HEK293 (cell line): Measurements from ENCODE around the gene SNX20.

Source experiments
- CTCF ChIA-PET: fragments of 350-600 bp; formaldehyde crosslinking; extraction: SDS; loops from one replicate; lab custom pipeline; 2021; ENCODE audit warnings: antibody characterized with exemption; lab: Yijun Ruan, JAX
- POLR2A ChIA-PET: fragments of 300-600 bp; formaldehyde crosslinking; extraction: SDS; loops from one replicate; lab custom pipeline; 2020; ENCODE audit warnings: antibody characterized with exemption, inconsistent platforms; lab: Yijun Ruan, JAX
- H3K27ac ChIP-seq: fragments of 200-500 bp; sonication (Bioruptor generic); 2 replicates; pipeline ENCODE4 v1.5.1; 2014; ENCODE audit warnings: low read depth, low read length, control low read depth, inconsistent platforms; ENCODE audit errors: extremely low read depth
- H3K36me3 ChIP-seq, 2 experiments: fragments of 200-500 bp in 1 of 2; sonication (Bioruptor generic) in 1 of 2; 1 replicate in 1 of 2; 2 replicates in 1 of 2; pipeline ENCODE4 v1.5.1; 2014 to 2017; ENCODE audit warnings: inconsistent platforms in 2 of 2, low read length in 2 of 2; ENCODE audit not compliant: control insufficient read depth in 2 of 2, insufficient read depth in 1 of 2
- H3K4me1 ChIP-seq: fragments of 200-500 bp; sonication (Bioruptor generic); 2 replicates; pipeline ENCODE4 v1.5.1; 2014; ENCODE audit warnings: mild to moderate bottlenecking, low read length, inconsistent platforms; ENCODE audit not compliant: control insufficient read depth, insufficient read depth
- H3K4me3 ChIP-seq: 2 replicates; pipeline ENCODE4 v1.5.1; 2011; ENCODE audit warnings: low read depth, mild to moderate bottlenecking, control low read depth, low read length, moderate library complexity
- H3K9me3 ChIP-seq: fragments of 200-500 bp; sonication (Bioruptor generic); 2 replicates; pipeline ENCODE4 v1.5.1; 2014; ENCODE audit warnings: low read depth, low read length, inconsistent platforms; ENCODE audit not compliant: control insufficient read depth, insufficient read depth
- ELK4 ChIP-seq: IDR thresholded peaks from 2 replicates; pipeline ENCODE4 v1.6.1; 2011; ENCODE audit warnings: mild to moderate bottlenecking, low read depth, low read length, borderline replicate concordance
- KLF10 ChIP-seq: fragments of 450-650 bp; IDR thresholded peaks from 2 replicates; pipeline ENCODE4 v1.5.1; 2018; ENCODE audit warnings: missing biosample characterization, mild to moderate bottlenecking, missing genetic modification characterization
- MZF1 ChIP-seq: fragments of 450-650 bp; formaldehyde crosslinking; IDR thresholded peaks from 2 replicates; pipeline ENCODE4 v1.5.1; 2017; ENCODE audit warnings: missing biosample characterization, missing genetic modification characterization, borderline replicate concordance
- PRDM1 ChIP-seq: fragments of 450-650 bp; formaldehyde crosslinking; IDR thresholded peaks from 2 replicates; pipeline ENCODE4; 2016; ENCODE audit warnings: missing biosample characterization, missing genetic modification characterization
- ZBTB8A ChIP-seq: fragments of 450-650 bp; formaldehyde crosslinking; IDR thresholded peaks from 2 replicates; pipeline ENCODE4 v1.5.1; 2016; ENCODE audit warnings: missing biosample characterization, missing genetic modification characterization
- ZFP3 ChIP-seq: fragments of 450-650 bp; formaldehyde crosslinking; IDR thresholded peaks from 2 replicates; pipeline ENCODE4 v1.5.1; 2016; ENCODE audit warnings: low read depth, missing biosample characterization, missing genetic modification characterization
- ZFP69B ChIP-seq: fragments of 450-650 bp; formaldehyde crosslinking; IDR thresholded peaks from 2 replicates; pipeline ENCODE4 v1.5.1; 2016; ENCODE audit warnings: missing biosample characterization, missing genetic modification characterization
- ZNF26 ChIP-seq: fragments of 450-650 bp; formaldehyde crosslinking; IDR thresholded peaks from 2 replicates; pipeline ENCODE4 v1.5.1; 2016; ENCODE audit warnings: missing biosample characterization, missing genetic modification characterization
- ZNF274 ChIP-seq, 2 experiments: fragments of 200-500 bp in 1 of 2; fragments of 450-650 bp in 1 of 2; sonication (Bioruptor generic) in 1 of 2; formaldehyde crosslinking in 1 of 2; IDR thresholded peaks; 2 replicates each; pipeline versions ENCODE4 v1.5.1 to v1.6.1; 2014 to 2016; ENCODE audit warnings: borderline replicate concordance in 1 of 2, inconsistent platforms in 1 of 2, low read length in 1 of 2, missing biosample characterization in 1 of 2, missing genetic modification characterization in 1 of 2
- ZNF354C ChIP-seq: fragments of 450-650 bp; formaldehyde crosslinking; IDR thresholded peaks from 2 replicates; pipeline ENCODE4 v1.5.1; 2016; ENCODE audit warnings: missing biosample characterization, missing genetic modification characterization, low read depth, borderline replicate concordance
- ZNF416 ChIP-seq: fragments of 450-650 bp; formaldehyde crosslinking; IDR thresholded peaks from 2 replicates; pipeline ENCODE4 v1.5.1; 2016; ENCODE audit warnings: missing biosample characterization, missing genetic modification characterization
- ZNF433 ChIP-seq: fragments of 450-650 bp; formaldehyde crosslinking; IDR thresholded peaks from 2 replicates; pipeline ENCODE4 v1.5.1; 2016; ENCODE audit warnings: missing biosample characterization, missing genetic modification characterization, low read depth
- ZNF623 ChIP-seq: fragments of 450-650 bp; formaldehyde crosslinking; IDR thresholded peaks from 2 replicates; pipeline ENCODE4 v1.5.1; 2016; ENCODE audit warnings: missing biosample characterization, missing genetic modification characterization
- ZNF658 ChIP-seq: fragments of 450-650 bp; formaldehyde crosslinking; IDR thresholded peaks from 2 replicates; pipeline ENCODE4; 2016; ENCODE audit warnings: missing biosample characterization, missing genetic modification characterization
- ZNF768 ChIP-seq: fragments of 450-650 bp; formaldehyde crosslinking; IDR thresholded peaks from 2 replicates; pipeline ENCODE4 v1.5.1; 2018; ENCODE audit warnings: missing biosample characterization, mild to moderate bottlenecking, missing genetic modification characterization
- TF ChIP-seq, protein P1 (sequence below): fragments of 450-650 bp; formaldehyde crosslinking; IDR thresholded peaks from 2 replicates; pipeline ENCODE4 v1.5.1; 2017; ENCODE audit warnings: missing biosample characterization, missing genetic modification characterization
- TF ChIP-seq, protein P2 (sequence below): fragments of 450-650 bp; formaldehyde crosslinking; IDR thresholded peaks from 2 replicates; pipeline ENCODE4 v1.5.1; 2016; ENCODE audit warnings: missing biosample characterization, missing genetic modification characterization, borderline replicate concordance
- TF ChIP-seq, protein P3 (sequence below): fragments of 450-650 bp; formaldehyde crosslinking; IDR thresholded peaks from 2 replicates; pipeline ENCODE4 v1.5.1; 2016; ENCODE audit warnings: missing biosample characterization, missing genetic modification characterization
- TF ChIP-seq, protein P4 (sequence below): fragments of 450-650 bp; formaldehyde crosslinking; IDR thresholded peaks from 2 replicates; pipeline ENCODE4 v1.5.1; 2016; ENCODE audit warnings: missing biosample characterization, missing genetic modification characterization

The SNX20 gene

DNA sequence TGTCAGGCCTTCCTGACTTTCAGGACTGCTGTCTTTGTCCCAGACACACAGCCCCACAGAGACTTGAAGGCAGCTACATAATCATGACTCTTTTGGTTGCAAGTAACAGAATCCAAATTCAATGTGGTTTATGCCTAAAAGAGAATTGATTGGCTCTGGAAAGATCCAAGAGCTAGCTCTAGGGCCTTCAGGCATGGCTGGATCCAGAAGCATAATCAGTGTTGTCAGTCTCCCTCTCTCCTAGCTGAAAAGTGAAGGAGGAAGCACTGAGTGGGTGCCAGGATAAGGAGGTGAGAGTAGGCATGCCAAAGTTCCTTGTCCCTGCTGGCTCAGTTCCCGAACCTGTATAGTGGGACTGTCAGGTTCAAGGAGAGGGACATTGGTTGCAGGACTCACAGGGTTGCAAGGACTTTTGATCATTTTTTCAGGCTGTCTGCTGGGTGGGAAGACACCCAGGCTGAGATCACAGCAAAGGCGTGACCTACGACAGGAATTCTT, 25.5 kb downstream of the SNX20 start:
- TF ChIP-seq ELK4 (no peak), ZFP3 (tag by site-specific recombination) (no peak), ZNF26 (tag by site-specific recombination) (no peak), ZNF623 (tag by site-specific recombination) (no peak), ZFP69B (tag by site-specific recombination) (no peak), ZNF416 (tag by site-specific recombination) (no peak), MZF1 (tag by site-specific recombination) (no peak), ZBTB8A (no peak), ZNF658 (tag by site-specific recombination) (no peak), ZNF768 (tag by site-specific recombination) (no peak)
- TF ChIP-seq, protein P1, sequence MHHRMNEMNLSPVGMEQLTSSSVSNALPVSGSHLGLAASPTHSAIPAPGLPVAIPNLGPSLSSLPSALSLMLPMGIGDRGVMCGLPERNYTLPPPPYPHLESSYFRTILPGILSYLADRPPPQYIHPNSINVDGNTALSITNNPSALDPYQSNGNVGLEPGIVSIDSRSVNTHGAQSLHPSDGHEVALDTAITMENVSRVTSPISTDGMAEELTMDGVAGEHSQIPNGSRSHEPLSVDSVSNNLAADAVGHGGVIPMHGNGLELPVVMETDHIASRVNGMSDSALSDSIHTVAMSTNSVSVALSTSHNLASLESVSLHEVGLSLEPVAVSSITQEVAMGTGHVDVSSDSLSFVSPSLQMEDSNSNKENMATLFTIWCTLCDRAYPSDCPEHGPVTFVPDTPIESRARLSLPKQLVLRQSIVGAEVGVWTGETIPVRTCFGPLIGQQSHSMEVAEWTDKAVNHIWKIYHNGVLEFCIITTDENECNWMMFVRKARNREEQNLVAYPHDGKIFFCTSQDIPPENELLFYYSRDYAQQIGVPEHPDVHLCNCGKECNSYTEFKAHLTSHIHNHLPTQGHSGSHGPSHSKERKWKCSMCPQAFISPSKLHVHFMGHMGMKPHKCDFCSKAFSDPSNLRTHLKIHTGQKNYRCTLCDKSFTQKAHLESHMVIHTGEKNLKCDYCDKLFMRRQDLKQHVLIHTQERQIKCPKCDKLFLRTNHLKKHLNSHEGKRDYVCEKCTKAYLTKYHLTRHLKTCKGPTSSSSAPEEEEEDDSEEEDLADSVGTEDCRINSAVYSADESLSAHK, result no peak
- TF ChIP-seq, protein P2, sequence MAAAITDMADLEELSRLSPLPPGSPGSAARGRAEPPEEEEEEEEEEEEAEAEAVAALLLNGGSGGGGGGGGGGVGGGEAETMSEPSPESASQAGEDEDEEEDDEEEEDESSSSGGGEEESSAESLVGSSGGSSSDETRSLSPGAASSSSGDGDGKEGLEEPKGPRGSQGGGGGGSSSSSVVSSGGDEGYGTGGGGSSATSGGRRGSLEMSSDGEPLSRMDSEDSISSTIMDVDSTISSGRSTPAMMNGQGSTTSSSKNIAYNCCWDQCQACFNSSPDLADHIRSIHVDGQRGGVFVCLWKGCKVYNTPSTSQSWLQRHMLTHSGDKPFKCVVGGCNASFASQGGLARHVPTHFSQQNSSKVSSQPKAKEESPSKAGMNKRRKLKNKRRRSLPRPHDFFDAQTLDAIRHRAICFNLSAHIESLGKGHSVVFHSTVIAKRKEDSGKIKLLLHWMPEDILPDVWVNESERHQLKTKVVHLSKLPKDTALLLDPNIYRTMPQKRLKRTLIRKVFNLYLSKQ, result no peak
- H3K9me3 ChIP-seq, result no peaks in the 10 kb centered on the region
- ChIA-PET CTCF (interaction anchor here (1.7 kb wide), 1 partner anchor 10 kb away, joined by 6 read pairs; no protein-coding TSS in a partner anchor), POLR2A (no interaction called here)
- H3K4me1 ChIP-seq, result no peaks in the 10 kb centered on the region
- no peak overlapping the region for H3K27ac ChIP-seq
- no peak overlapping the region for H3K4me3 ChIP-seq
- no peaks in the 10 kb centered on the region for H3K36me3 ChIP-seq

- Histone ChIP-seq H3K4me1 (no peaks in the 10 kb centered on the region), H3K36me3 (no peaks in the 10 kb centered on the region), H3K4me3 (no peak overlapping the region), H3K9me3 (no peaks in the 10 kb centered on the region)
- TF ChIP-seq, protein P3, sequence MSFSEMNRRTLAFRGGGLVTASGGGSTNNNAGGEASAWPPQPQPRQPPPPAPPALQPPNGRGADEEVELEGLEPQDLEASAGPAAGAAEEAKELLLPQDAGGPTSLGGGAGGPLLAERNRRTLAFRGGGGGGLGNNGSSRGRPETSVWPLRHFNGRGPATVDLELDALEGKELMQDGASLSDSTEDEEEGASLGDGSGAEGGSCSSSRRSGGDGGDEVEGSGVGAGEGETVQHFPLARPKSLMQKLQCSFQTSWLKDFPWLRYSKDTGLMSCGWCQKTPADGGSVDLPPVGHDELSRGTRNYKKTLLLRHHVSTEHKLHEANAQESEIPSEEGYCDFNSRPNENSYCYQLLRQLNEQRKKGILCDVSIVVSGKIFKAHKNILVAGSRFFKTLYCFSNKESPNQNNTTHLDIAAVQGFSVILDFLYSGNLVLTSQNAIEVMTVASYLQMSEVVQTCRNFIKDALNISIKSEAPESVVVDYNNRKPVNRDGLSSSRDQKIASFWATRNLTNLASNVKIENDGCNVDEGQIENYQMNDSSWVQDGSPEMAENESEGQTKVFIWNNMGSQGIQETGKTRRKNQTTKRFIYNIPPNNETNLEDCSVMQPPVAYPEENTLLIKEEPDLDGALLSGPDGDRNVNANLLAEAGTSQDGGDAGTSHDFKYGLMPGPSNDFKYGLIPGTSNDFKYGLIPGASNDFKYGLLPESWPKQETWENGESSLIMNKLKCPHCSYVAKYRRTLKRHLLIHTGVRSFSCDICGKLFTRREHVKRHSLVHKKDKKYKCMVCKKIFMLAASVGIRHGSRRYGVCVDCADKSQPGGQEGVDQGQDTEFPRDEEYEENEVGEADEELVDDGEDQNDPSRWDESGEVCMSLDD (tag by site-specific recombination), result no peak
- no peak for TF ChIP-seq ZNF354C (tag by site-specific recombination)
- no peak for TF ChIP-seq ZNF274 (IDR thresholded peaks at IDR 0.05; ENCODE audit: low read length)
- TF ChIP-seq ZNF274 (tag by site-specific recombination; IDR thresholded peaks at IDR 0.05; ENCODE audit: borderline replicate concordance), result no peak
- TF ChIP-seq, protein P4, sequence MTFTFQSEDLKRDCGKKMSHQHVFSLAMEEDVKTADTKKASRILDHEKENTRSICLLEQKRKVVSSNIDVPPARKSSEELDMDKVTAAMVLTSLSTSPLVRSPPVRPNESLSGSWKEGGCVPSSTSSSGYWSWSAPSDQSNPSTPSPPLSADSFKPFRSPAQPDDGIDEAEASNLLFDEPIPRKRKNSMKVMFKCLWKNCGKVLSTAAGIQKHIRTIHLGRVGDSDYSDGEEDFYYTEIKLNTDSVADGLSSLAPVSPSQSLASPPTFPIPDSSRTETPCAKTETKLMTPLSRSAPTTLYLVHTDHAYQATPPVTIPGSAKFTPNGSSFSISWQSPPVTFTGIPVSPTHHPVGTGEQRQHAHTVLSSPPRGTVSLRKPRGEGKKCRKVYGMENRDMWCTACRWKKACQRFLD (tag by site-specific recombination), result no peak
- TF ChIP-seq ZNF433, result no peak
- no peak for TF ChIP-seq PRDM1 (tag by site-specific recombination)
- no peak for TF ChIP-seq KLF10 (tag by site-specific recombination)
- TF ChIP-seq, all 188 proteins: peak for 0
- H3K27ac ChIP-seq, result no peak overlapping the region
- ChIA-PET CTCF (interaction anchor here (0.7 to 1.2 kb wide), 3 partner anchors 12 to 567 kb away, joined by 3 to 7 read pairs (median 3); no protein-coding TSS in a partner anchor), POLR2A (interaction anchor here (0.5 kb wide), 1 partner anchor 172 kb away, joined by 3 read pairs; no protein-coding TSS in a partner anchor)
These were observed 27.2 kb downstream of the SNX20 start for GRCh38 chr16:50653633-50654519.
